Upper lobe of left lung (tissue), 6 donors: ENCODE measurements around the gene NEFH. TPM values are rescaled to one million over a fixed set of nuclear protein-coding genes. Genes with fewer than 3 reads are reported as not detected.

Experiments used
- ATAC-seq, 2 donors: fragments of 200-7000 bp; cut with Tn5 transposase; one replicate each; pipeline ENCODE4 v1.9.1; 2022; ENCODE audit warnings: mild to moderate bottlenecking in 2 of 2, moderate library complexity in 2 of 2; ENCODE audit not compliant: low FRiP score in 2 of 2
- DNase-seq, 2 donors: peaks; one replicate each; pipeline ENCODE4 v3.0.0-alpha.2; 2019 to 2020
- H3K27ac ChIP-seq, 4 donors: fragments of 200-600 bp; sonication (generic); one replicate each; pipeline ENCODE4 v1.5.1; 2016 to 2019
- H3K27me3 ChIP-seq, 4 donors: fragments of 200-600 bp; sonication (generic); one replicate each; pipeline ENCODE4 v1.5.1; 2017 to 2019
- H3K36me3 ChIP-seq, 4 donors: fragments of 200-600 bp; sonication (generic); one replicate each; pipeline ENCODE4 v1.5.1; 2016 to 2019
- H3K4me1 ChIP-seq, 4 donors: fragments of 200-600 bp; sonication (generic); one replicate each; pipeline ENCODE4 v1.5.1; 2018 to 2019
- H3K4me3 ChIP-seq, 4 donors: fragments of 200-600 bp; sonication (generic); one replicate each; pipeline ENCODE4 v1.5.1; 2017 to 2019; ENCODE audit warnings: mild to moderate bottlenecking in 2 of 4, moderate library complexity in 1 of 4
- H3K9me3 ChIP-seq, 4 donors: fragments of 200-600 bp; sonication (generic); one replicate each; pipeline ENCODE4 v1.5.1; 2018 to 2019
- CTCF ChIP-seq, 6 experiments: fragments of 450-650 bp in 4 of 6; fragments of 200-600 bp in 2 of 6; sonication (generic) in 2 of 6; IDR thresholded peaks; one replicate each; pipeline ENCODE4 v1.5.1; 2016 to 2019; ENCODE audit warnings: antibody characterized with exemption in 6 of 6
- EP300 ChIP-seq, 4 donors: sonication (generic); formaldehyde crosslinking; IDR thresholded peaks; one replicate each; pipeline ENCODE4 v1.5.1; 2017; ENCODE audit warnings: antibody characterized with exemption in 4 of 4, control low read depth in 2 of 4
- POLR2A ChIP-seq, 4 donors: fragments of 450-650 bp; IDR thresholded peaks; one replicate each; pipeline ENCODE4 v1.5.1; 2016 to 2017; ENCODE audit warnings: antibody characterized with exemption in 4 of 4, mild to moderate bottlenecking in 2 of 4
- POLR2AphosphoS5 ChIP-seq, 2 donors: sonication (generic); formaldehyde crosslinking; IDR thresholded peaks; one replicate each; pipeline ENCODE4 v1.5.1; 2017; ENCODE audit warnings: antibody characterized with exemption in 2 of 2
- WGBS, 2 donors: methylation state at CpG; one replicate each; pipeline ENCODE4 v1.1.5; 2017 to 2018; 5-methylcytosine and 5-hydroxymethylcytosine counted together
- total RNA-seq, 6 donors: library from RNA; depleted of rRNA in 4 of 6; stranded (reverse); fragments of >200 nt in 4 of 6; gene quantifications; one replicate each; pipeline versions ENCODE4 v1.1.0 to v1.2.1, GENCODE V29; 2016 to 2021
- donor health status: DM: no; HTN: no; CAD: no; lungs with moderate emphysema.
- donor health status: DM: no; HTN: yes; CAD: no; lungs with severe emphysema.

NEFH gene
- total RNA-seq, 6 donors from 2014 or later = 0.26 to 0.94 (median 0.46) TPM; not detected in 3

GRCh38 chr22:29442976-29443375 is 37.0 kb upstream of the NEFH start:
- TF ChIP-seq EP300 (IDR thresholded peaks at IDR 0.05) (no peak), CTCF (IDR thresholded peaks at IDR 0.05) (no peak), POLR2A (IDR thresholded peaks at IDR 0.05) (no peak), POLR2AphosphoS5 (IDR thresholded peaks at IDR 0.05) (no peak)
- Histone ChIP-seq H3K27ac (no peak overlapping the region), H3K36me3 (no peaks in the 10 kb centered on the region), H3K4me1 (no peaks in the 10 kb centered on the region), H3K9me3 (no peaks in the 10 kb centered on the region), H3K4me3 (no peak overlapping the region), H3K27me3 (no peaks in the 10 kb centered on the region)
- 38 to 61% methylated on average over 1 of the region's 1 CpG for WGBS, 2 donors
- DNase-seq = no peak
- no peak for ATAC-seq

DNA sequence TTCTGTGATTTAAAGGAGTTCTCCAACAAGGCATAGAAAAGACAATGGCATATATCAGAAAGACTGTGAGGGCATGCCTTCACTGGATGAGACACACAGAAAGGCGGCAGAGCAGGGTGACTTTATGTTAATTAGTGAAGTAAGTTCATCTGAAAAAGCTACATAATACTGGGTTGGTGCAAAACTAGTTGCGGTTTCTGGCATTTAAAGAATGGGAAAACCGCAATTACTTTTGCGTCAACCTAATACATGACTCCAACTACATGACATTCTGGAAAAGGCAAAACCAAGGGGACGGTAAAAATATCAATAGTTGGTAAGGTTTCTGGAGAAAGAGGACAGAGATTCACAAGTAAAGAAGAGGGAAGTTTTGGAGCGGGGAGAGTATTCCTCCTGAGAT is 36.6 kb upstream of the NEFH start:
- Histone ChIP-seq H3K27ac (no peak overlapping the region), H3K36me3 (no peaks in the 10 kb centered on the region), H3K27me3 (no peaks in the 10 kb centered on the region), H3K4me1 (no peaks in the 10 kb centered on the region), H3K4me3 (no peak overlapping the region), H3K9me3 (no peaks in the 10 kb centered on the region)
- no peak for DNase-seq
- TF ChIP-seq POLR2AphosphoS5 (IDR thresholded peaks at IDR 0.05) (no peak), POLR2A (IDR thresholded peaks at IDR 0.05) (no peak), CTCF (IDR thresholded peaks at IDR 0.05) (no peak), EP300 (IDR thresholded peaks at IDR 0.05) (no peak)
- ATAC-seq = no peak
- WGBS, 2 donors = 73% methylated on average over 6 of the region's 6 CpGs

GRCh38 chr22:29443861-29444792 is 35.9 kb upstream of the NEFH start:
- DNase-seq (no peak), ATAC-seq (no peak)
- Histone ChIP-seq H3K27me3 (no peaks in the 10 kb centered on the region), H3K27ac (no peak overlapping the region), H3K9me3 (no peaks in the 10 kb centered on the region), H3K4me1 (no peaks in the 10 kb centered on the region), H3K4me3 (no peak overlapping the region), H3K36me3 (no peaks in the 10 kb centered on the region)
- WGBS, 2 donors = 60 to 74% methylated on average over 14 of the region's 14 CpGs
- TF ChIP-seq POLR2A (IDR thresholded peaks at IDR 0.05) (no peak), EP300 (IDR thresholded peaks at IDR 0.05) (no peak), CTCF (IDR thresholded peaks at IDR 0.05) (no peak), POLR2AphosphoS5 (IDR thresholded peaks at IDR 0.05) (no peak)

- Histone ChIP-seq H3K27ac (no peak overlapping the region), H3K4me1 (no peaks in the 10 kb centered on the region), H3K4me3 (no peak overlapping the region), H3K27me3 (no peaks in the 10 kb centered on the region), H3K36me3 (no peaks in the 10 kb centered on the region), H3K9me3 (no peaks in the 10 kb centered on the region)
- ATAC-seq (no peak), DNase-seq (no peak)
- 80 to 83% methylated on average over 4 of the region's 4 CpGs for WGBS, 2 donors
- TF ChIP-seq POLR2AphosphoS5 (IDR thresholded peaks at IDR 0.05) = no peak
- TF ChIP-seq POLR2A (IDR thresholded peaks at IDR 0.05) = no peak
- no peak for TF ChIP-seq CTCF (IDR thresholded peaks at IDR 0.05)
- no peak for TF ChIP-seq EP300 (IDR thresholded peaks at IDR 0.05)
These were observed 34.5 kb upstream of the NEFH start for GRCh38 chr22:29445508-29445907.

- Histone ChIP-seq H3K4me1 (no peaks in the 10 kb centered on the region), H3K27me3 (no peaks in the 10 kb centered on the region), H3K27ac (no peak overlapping the region), H3K36me3 (no peaks in the 10 kb centered on the region), H3K9me3 (no peaks in the 10 kb centered on the region), H3K4me3 (no peak overlapping the region)
- ATAC-seq = no peak
- WGBS, 2 donors = 85% methylated on average over 5 of the region's 5 CpGs
- TF ChIP-seq CTCF (IDR thresholded peaks at IDR 0.05) (no peak), EP300 (IDR thresholded peaks at IDR 0.05) (no peak), POLR2AphosphoS5 (IDR thresholded peaks at IDR 0.05) (no peak), POLR2A (IDR thresholded peaks at IDR 0.05) (no peak)
- DNase-seq = no peak
These were observed 32.1 kb upstream of the NEFH start for GRCh38 chr22:29447906-29448305.
